D721Med (cell line): ENCODE measurements around the gene TLR1.

ENCODE experiments used
- DNase-seq: peaks from one replicate; pipeline ENCODE4 v3.0.0; 2011; ENCODE audit warnings: low spot score; ENCODE audit not compliant: insufficient read length
- FAIRE-seq: peaks from 2 replicates; lab custom pipeline; 2011; peaks lifted over from hg19 to GRCh38; lab: Jason Lieb, UNC
- CTCF ChIP-seq: IDR thresholded peaks from 2 replicates; pipeline ENCODE4 v1.5.1; 2012; ENCODE audit warnings: mild to moderate bottlenecking, control low read depth; ENCODE audit not compliant: insufficient read depth; ENCODE audit errors: missing control alignments

Gene TLR1

GRCh38 chr4:38752372-38752940 lies 52.1 kb downstream of the TLR1 start:
- TF ChIP-seq CTCF = no peak
- no peak for FAIRE-seq
- DNase-seq = no peak

GRCh38 chr4:38751341-38752010 lies 53.1 kb downstream of the TLR1 start:
- DNase-seq (no peak), FAIRE-seq (no peak)
- no peak for TF ChIP-seq CTCF

GRCh38 chr4:38749336-38749735 lies 55.3 kb downstream of the TLR1 start:
- no peak for DNase-seq
- TF ChIP-seq CTCF = no peak
- FAIRE-seq = no peak

GRCh38 chr4:38747629-38748028 lies 57.0 kb downstream of the TLR1 start:
- FAIRE-seq = no peak
- TF ChIP-seq CTCF = no peak

More at GRCh38 chr4:38747629-38748028, 57.0 kb downstream of the TLR1 start:
- no peak for DNase-seq
